OCI-M1 (cell line): ENCODE measurements around the gene KCNT2.

Experiments
- DNase-seq: peaks from one replicate; lab custom pipeline; 2025; lab: John Stamatoyannopoulos, UW

Gene KCNT2

DNA sequence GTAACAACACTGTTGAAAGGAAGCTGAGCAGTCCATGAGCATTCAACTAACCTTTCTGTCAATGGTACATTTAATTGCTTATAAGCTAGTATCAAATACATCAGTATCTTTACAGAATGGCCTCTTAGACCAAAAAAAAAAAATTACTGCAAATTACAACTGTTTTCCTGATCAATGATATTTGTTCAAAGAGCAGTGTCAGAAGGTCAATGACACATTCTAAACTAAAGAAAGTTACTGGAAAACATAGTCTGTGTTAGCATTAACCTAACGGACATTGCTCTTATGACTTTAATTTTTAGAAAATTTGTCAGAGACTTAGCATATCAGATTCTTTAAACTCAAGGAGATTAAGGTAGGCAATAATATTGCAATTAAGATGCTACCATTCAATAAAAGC lies 162.5 kb downstream of the KCNT2 start:
- no peak for DNase-seq

- no peak for DNase-seq
Observed at GRCh38 chr1:196444634-196445033, 163.6 kb downstream of the KCNT2 start.

- DNase-seq: no peak
Observed at GRCh38 chr1:196442366-196442765, 165.9 kb downstream of the KCNT2 start.

DNA sequence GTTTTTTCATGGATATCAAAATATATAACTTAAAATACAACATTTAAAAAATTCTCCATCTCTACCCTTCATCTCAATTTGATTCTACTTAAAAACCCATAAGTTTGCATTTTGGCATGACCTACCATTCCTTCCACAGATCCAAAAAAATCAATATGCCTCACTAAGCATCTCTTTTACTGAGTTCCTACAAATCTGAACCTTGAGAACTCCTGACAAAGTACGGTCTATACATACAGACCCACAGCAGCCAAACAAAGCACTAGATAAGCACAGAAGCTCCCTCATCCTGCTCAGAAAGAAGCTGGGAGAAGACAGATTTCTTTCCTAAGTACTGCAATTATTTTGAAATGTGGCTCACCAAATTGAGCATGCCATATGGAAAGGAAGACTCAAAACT lies 167.5 kb downstream of the KCNT2 start:
- DNase-seq: no peak

- peak; percentile 61 for DNase-seq
Observed at GRCh38 chr1:196438329-196438728, 169.9 kb downstream of the KCNT2 start.

- DNase-seq: no peak
Observed at GRCh38 chr1:196437671-196438070, 170.6 kb downstream of the KCNT2 start.

- DNase-seq: no peak
Observed at GRCh38 chr1:196433000-196433399, 175.2 kb downstream of the KCNT2 start.

DNA sequence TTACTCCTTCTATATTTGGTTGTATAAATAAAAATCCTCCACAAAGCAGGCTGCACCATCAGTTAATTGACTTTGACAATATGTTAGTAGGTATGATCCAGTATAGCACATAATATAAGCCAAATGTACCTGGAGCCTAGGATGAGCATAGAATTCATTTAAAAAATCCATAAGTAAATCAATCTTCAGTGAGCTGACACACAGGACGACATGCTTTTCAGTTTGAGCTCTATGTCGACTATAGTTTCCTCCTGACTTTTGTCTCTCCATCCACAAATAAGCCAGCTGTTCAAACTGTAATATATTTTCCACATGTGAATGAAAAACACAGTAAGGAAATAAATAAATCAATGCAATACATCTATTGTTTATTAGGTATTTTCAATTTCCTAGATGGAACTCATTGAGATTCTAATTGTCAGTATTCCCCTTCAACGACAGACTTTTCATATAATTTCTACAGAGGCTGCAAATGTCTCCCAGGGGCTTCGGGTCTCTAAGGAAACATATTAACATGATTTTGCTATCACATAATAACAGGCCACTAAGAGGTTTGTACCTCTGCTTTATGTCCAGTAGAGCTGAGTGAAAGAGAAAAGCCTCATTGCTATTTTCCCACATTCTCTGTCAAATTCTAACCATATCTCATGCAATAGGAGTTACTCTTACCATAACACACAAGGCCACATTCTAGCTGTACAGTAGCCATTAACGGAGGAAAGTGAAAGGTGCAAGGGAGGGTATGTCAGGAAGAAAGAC lies 180.1 kb downstream of the KCNT2 start:
- no peak for DNase-seq

DNA sequence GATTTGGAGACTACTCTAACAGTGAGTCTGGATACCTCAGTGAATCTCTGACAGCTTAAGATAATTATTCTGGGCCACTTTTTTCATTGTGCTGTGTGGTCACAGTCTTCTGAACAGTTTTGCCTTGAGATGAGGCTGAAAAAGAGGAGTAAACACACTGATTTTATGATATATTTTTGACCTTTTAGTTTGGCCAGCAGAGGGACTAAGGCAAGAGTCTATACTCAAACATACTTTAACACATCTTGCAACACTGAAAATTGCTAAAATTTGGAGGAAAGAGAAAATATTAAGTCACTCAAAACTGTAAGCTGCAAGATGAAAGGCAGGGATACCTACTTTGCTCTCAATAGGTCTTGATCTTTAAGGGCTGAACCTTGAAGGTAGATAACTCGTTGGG lies 182.7 kb downstream of the KCNT2 start:
- DNase-seq: no peak

DNA sequence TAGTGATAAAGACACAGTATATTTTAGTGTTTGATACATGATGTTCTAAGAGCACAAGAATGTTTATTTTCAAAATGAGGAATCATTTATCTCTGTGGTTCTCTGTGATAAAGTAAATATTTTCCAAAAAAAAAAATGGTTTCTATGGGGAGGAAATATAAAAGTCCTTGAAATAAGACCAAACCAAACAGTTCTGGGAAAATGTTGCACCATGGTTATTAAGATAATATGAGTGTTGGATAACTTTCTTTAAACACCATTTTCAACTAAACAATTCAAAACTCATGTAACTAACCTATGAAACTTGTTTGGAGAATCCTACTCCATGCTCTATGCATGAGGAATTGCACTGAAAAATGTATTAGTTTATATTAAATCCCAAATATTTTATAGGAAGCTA lies 184.6 kb downstream of the KCNT2 start:
- no peak for DNase-seq

- DNase-seq: no peak
Observed at GRCh38 chr1:196418772-196419171, 189.5 kb downstream of the KCNT2 start.

GRCh38 chr1:196415978-196416377 lies 192.3 kb downstream of the KCNT2 start:
- no peak for DNase-seq

DNA sequence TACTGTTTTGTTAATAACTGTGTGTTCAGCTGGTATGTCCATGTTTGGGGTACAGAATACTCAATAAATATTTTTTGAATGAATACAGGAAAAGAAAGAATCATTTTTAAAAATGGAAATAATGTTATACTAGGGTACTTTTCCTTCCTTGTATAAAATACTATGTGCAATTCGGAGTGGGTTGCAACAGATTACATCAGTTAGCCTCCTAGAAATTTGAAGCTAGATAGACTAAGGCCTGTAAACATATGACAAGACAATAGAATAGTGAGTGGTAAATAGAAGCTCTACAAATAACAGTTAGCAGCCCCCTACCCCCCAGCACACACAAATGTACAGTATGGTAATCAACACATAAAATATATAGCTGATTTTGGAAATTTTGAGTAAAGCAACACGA lies 195.9 kb downstream of the KCNT2 start:
- peak; percentile 20 for DNase-seq

GRCh38 chr1:196410768-196411167 lies 197.5 kb downstream of the KCNT2 start:
- DNase-seq: no peak

DNA sequence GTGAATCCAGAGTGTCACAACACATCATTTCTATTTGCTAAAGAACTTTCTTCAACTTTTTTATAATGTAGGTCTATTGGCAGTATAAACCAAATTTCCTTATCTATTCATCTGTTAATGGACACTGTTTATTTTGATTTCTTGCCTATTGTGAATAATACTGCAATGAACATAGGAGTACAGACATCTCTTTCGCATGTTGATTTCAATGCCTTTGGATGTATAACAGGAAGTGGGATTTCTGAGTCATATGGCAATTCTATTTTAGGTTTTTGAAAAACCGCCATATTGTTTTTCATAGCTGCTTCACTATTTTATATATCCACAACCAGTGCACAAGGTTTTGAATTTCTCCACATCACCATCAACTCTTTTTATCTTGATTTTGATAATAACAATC lies 198.7 kb downstream of the KCNT2 start:
- peak; percentile 23 for DNase-seq

GRCh38 chr1:196407358-196408051 lies 200.7 kb downstream of the KCNT2 start:
- DNase-seq: no peak

- DNase-seq: no peak
Observed at GRCh38 chr1:196405839-196406238, 202.4 kb downstream of the KCNT2 start.

- peak; percentile 49 for DNase-seq
Observed at GRCh38 chr1:196403803-196404690, 204.2 kb downstream of the KCNT2 start.

DNA sequence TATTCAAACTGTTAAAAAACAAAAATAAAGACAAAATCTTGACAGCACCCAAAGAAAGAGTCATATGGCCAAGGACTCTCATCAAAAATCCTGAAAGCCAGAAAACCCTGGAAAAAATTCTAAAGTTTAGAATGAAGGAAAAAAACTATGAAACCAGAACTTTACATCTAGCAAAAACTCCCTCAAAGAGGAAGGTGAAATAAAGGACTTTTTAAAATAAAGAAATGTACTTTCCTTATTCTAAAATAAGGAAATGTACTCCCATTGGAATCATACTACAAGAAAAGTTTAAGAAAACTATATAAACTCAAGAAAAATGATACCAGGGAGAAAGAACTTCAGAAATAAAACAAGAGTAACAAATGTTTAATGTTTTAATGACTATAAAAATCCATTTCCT lies 206.3 kb downstream of the KCNT2 start:
- no peak for DNase-seq

- no peak for DNase-seq
Observed at GRCh38 chr1:196401452-196401833, 206.8 kb downstream of the KCNT2 start.

DNA sequence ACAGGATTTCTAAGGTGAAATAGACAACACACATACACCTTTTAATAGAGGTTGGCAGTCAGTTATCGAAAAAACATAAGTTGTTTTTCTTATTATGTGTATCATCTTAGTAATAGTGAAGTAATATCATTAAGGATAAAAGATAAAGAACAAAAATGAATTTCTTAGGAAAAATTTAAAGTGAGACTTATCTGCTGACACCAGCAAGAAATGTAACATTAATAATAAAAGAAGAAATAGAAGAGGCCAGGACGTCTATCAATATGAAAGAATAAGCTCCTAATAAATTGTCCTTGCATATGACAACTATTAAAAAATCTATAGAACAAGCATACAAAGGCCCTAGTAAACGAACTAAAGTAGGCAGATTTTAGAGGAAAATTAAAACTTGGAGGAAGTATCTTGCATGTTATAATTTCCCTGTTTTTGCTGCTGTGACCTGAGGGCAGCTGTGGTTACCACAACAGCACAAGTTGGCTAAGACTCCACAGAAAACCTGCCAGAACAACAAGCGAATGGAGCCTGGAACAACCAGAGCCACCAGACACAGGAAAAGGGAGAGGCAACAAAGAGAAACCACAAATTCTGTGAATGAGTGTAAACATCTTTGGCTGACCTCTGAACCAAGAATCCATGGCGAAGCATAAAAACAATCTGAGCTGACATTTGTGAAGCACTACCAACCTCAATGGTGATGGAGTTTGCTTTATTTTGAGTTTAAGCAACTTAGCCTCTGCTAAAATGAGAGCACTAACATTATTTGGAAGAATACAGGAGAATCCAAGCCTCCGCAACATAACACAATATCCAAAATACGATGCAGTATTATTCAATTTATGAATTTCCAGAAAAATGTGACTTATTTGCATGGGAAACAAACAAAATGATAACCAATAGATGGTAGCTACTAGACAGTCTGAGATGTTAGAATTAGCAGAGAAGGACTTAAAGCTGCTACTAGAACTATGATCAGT lies 207.5 kb downstream of the KCNT2 start:
- no peak for DNase-seq

DNA sequence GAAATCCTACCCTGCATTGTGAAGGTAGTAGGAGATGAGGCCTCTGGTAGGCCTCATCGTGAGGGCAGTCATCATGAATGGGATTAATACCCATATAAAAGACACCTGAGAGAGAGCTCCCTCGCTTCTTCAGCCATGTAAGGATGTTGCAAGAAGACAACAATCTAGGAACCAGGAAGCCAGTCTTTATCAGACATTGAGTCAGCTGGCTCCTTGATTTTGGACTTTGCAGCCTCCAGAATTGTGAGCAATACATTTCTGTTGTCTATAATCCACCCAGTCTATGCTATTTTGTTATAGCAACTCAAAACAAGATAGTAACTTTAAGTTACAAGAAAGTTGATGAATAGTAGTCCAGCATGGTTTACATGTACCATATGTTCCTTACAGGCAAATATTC lies 208.5 kb downstream of the KCNT2 start:
- no peak for DNase-seq
